ENCODE results near the gene RASA3. TPM values are rescaled to one million over a fixed set of nuclear protein-coding genes. Genes with fewer than 3 reads are reported as not detected.

RASA3 gene
- total and polyA plus RNA-seq, 9 of the 15 experiments (the other 6 are each of a cell fraction or from before 2014, with no cell fraction given), result 0.72 to 25.3 (median 14.4) TPM

- H3K9me3 ChIP-seq (replicated peaks; ENCODE audit: control insufficient read depth, insufficient read depth, low read depth, low read length), result peaks cover 7% of the 10 kb centered on the region
- H3K27ac ChIP-seq (ENCODE audit: extremely low read depth, low read depth, low read length), result no peak overlapping the region
- no peaks in the 10 kb centered on the region for H4K20me1 ChIP-seq (replicated peaks; ENCODE audit: control insufficient read depth, insufficient read depth, low read length)
- H3K79me2 ChIP-seq (ENCODE audit: control insufficient read depth, insufficient read depth, low read length), result peaks cover 3% of the 10 kb centered on the region; the same call in 1 of the 3 replicates
- POLR2A ChIA-PET, result no interaction called here
- H3K4me3 ChIP-seq, result no peak overlapping the region
- H3K36me3 ChIP-seq (ENCODE audit: control insufficient read depth, insufficient read depth, low read length), result no peaks in the 10 kb centered on the region
- ATAC-seq (no peak), FAIRE-seq (no peak), DNase-seq (ENCODE audit: extremely low read depth in 1 of 4, low spot score in 3 of 4) (no peak)
- H3K9ac ChIP-seq (ENCODE audit: insufficient read depth in 1 of 2, low read depth in 2 of 2, low read length in 2 of 2), result no peak overlapping the region
- WGBS (ENCODE audit: insufficient coverage, low coverage, missing lambda C conversion rate), result 94% methylated on average over 19 of the region's 25 CpGs
- intact Hi-C loops (cut with micrococcal nuclease), result no loop called here
- H3K4me2 ChIP-seq (ENCODE audit: insufficient read depth, low read length), result no peak overlapping the region
- H2AFZ ChIP-seq (ENCODE audit: low read depth, low read length), result no peak overlapping the region
- no peaks in the 10 kb centered on the region for H3K9me1 ChIP-seq (ENCODE audit: control insufficient read depth, insufficient read depth, low read length)
- CTCF ChIA-PET (ENCODE audit: low intra/inter-chr PET ratio), result no interaction called here
- in situ Hi-C loops (cut with MboI), result no loop called here
- no peaks in the 10 kb centered on the region for H3K4me1 ChIP-seq (replicated peaks in 1 of 2; ENCODE audit: control insufficient read depth in 2 of 2, insufficient read depth in 2 of 2, low read length in 2 of 2)
- no peak for TF ChIP-seq ZNF644 (tag; IDR thresholded peaks at IDR 0.05; ENCODE audit: low read depth)
- no peak for TF ChIP-seq L3MBTL2 (IDR thresholded peaks at IDR 0.05)
- TF ChIP-seq NCOA2 (IDR thresholded peaks at IDR 0.05; ENCODE audit: partially characterized antibody in 2 of 2), result no peak
- no peak for TF ChIP-seq SMAD2 (IDR thresholded peaks at IDR 0.05; ENCODE audit: low read depth, low read length)
- TF ChIP-seq MECOM (CRISPR knock-in tag; IDR thresholded peaks at IDR 0.05), result no peak
- no peak for TF ChIP-seq KLF1 (tag; IDR thresholded peaks at IDR 0.05)
- TF ChIP-seq, protein P1, sequence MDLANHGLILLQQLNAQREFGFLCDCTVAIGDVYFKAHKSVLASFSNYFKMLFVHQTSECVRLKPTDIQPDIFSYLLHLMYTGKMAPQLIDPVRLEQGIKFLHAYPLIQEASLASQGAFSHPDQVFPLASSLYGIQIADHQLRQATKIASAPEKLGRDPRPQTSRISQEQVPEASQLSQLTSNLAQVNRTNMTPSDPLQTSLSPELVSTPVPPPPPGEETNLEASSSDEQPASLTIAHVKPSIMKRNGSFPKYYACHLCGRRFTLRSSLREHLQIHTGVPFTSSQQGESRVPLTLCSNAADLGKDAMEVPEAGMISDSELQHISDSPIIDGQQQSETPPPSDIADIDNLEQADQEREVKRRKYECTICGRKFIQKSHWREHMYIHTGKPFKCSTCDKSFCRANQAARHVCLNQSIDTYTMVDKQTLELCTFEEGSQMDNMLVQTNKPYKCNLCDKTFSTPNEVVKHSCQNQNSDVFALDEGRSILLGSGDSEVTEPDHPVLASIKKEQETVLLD (IDR thresholded peaks at IDR 0.05), result no peak
- no peak for TF ChIP-seq THRA (IDR thresholded peaks at IDR 0.05)
- no peak for TF ChIP-seq KHSRP (IDR thresholded peaks at IDR 0.05)
- TF ChIP-seq ZC3H8 (IDR thresholded peaks at IDR 0.05), result no peak
- TF ChIP-seq HNRNPL (IDR thresholded peaks at IDR 0.05; ENCODE audit: low read depth, low read length), result no peak
- TF ChIP-seq ZNF197 (CRISPR knock-in tag; IDR thresholded peaks at IDR 0.05; ENCODE audit: low read depth), result no peak
- no peak for TF ChIP-seq XRCC3 (IDR thresholded peaks at IDR 0.05)
- no peak for TF ChIP-seq KLF16 (IDR thresholded peaks at IDR 0.05)
- TF ChIP-seq NFIX (CRISPR knock-in tag; IDR thresholded peaks at IDR 0.05; ENCODE audit: low read depth), result no peak
- TF ChIP-seq TOE1 (IDR thresholded peaks at IDR 0.05; ENCODE audit: borderline replicate concordance), result no peak
- no peak for TF ChIP-seq TOE1 (CRISPR knock-in tag; IDR thresholded peaks at IDR 0.05; ENCODE audit: borderline replicate concordance, low read depth)
- no peak for TF ChIP-seq SIN3A (IDR thresholded peaks at IDR 0.05; ENCODE audit: borderline replicate concordance in 2 of 2, control insufficient read depth in 1 of 2, low read depth in 2 of 2, low read length in 2 of 2)
- no peak for TF ChIP-seq HLTF (IDR thresholded peaks at IDR 0.05)
- no TSS peak for BruUV-seq (replicated peaks)
- no peaks in the 10 kb centered on the region for H3K27me3 ChIP-seq (ENCODE audit: control insufficient read depth in 2 of 2, insufficient read depth in 2 of 2, low read length in 2 of 2)
These were observed 42.5 kb downstream of the RASA3 start for GRCh38 chr13:114089751-114090400.

Data from K562 (cell line).